ENCODE data around the gene RTN4IP1. TPM values are rescaled to one million over a fixed set of nuclear protein-coding genes. Genes with fewer than 3 reads are reported as not detected.
A peak's percentile ranks its signal among the peaks of the same experiment; 100 is the strongest.
"Not testable (repeated sequence)": the region's sequence is repeated elsewhere in the genome, so short reads cannot be mapped to it uniquely, and the experiment has no call there.

Gene RTN4IP1
- total and polyA plus RNA-seq, 9 of the 15 experiments (the other 6 are each of a cell fraction or from before 2014, with no cell fraction given) = 17.9 to 46.0 (median 22.2) TPM

DNA sequence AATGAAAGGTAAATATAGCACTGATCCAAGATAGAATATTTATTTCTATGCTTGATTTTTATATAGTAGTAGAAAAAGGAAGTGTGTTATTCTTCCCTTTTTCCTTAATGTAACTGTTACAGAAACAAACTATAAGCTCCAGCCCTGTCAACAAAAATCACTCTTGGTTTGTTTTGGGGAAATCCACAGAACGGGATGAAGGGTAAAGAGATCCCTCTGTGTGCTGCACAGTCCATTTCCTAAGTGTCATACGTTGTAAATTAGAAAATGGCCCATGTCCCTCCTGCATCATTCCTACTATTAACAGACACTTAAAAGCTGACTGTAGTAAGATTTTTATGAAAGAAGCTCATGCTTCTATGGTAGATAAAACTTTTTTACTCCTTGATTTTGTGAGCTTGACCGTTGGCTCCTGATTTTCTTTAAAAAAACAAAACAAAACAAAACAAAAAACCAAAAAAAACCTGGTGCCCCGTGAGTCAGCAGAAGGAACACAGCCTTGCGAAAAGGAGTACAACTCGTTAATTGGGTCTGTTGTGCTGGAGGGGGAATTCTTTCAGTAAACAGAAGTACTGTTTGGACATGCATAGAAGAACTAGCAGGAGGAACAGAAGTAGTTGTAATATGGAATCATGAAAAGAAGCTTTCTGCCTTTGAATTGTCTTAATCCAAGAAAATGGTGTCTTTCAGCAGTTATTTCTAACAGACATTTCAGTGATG is 67.5 kb downstream of the RTN4IP1 start:
- Histone ChIP-seq H3K79me2 (ENCODE audit: control insufficient read depth, insufficient read depth, low read length) (no peaks in the 10 kb centered on the region), H3K4me3 (no peak overlapping the region), H2AFZ (ENCODE audit: low read depth, low read length) (no peak overlapping the region), H3K9ac (ENCODE audit: insufficient read depth in 1 of 2, low read depth in 2 of 2, low read length in 2 of 2) (no peak overlapping the region), H3K27me3 (ENCODE audit: control insufficient read depth in 2 of 2, insufficient read depth in 2 of 2, low read length in 2 of 2) (no peaks in the 10 kb centered on the region), H3K9me1 (ENCODE audit: control insufficient read depth, insufficient read depth, low read length) (no peaks in the 10 kb centered on the region), H3K4me2 (ENCODE audit: insufficient read depth, low read length) (no peak overlapping the region), H3K36me3 (ENCODE audit: control insufficient read depth, insufficient read depth, low read length) (no peaks in the 10 kb centered on the region), H3K4me1 (replicated peaks in 1 of 2; ENCODE audit: control insufficient read depth in 2 of 2, insufficient read depth in 2 of 2, low read length in 2 of 2) (no peaks in the 10 kb centered on the region), H4K20me1 (replicated peaks; ENCODE audit: control insufficient read depth, insufficient read depth, low read length) (no peaks in the 10 kb centered on the region), H3K9me3 (replicated peaks; ENCODE audit: control insufficient read depth, insufficient read depth, low read depth, low read length) (no peaks in the 10 kb centered on the region), H3K27ac (ENCODE audit: extremely low read depth, low read depth, low read length) (no peak overlapping the region)
- no TSS peak for BruUV-seq (replicated peaks)
- WGBS (ENCODE audit: insufficient coverage, low coverage, missing lambda C conversion rate) = 26% methylated on average over 6 of the region's 6 CpGs
- FAIRE-seq (no peak), DNase-seq (ENCODE audit: extremely low read depth in 1 of 4, low spot score in 3 of 4) (no peak), ATAC-seq (no peak)
- ChIA-PET CTCF (ENCODE audit: low intra/inter-chr PET ratio) (no interaction called here), POLR2A (no interaction called here)
- TF ChIP-seq NFE2 (IDR thresholded peaks at IDR 0.05; ENCODE audit: low read depth) (0 out of 2 replicates have a peak, but pooled peaks have one; percentile 13), CAMTA2 (CRISPR knock-in tag; conservative IDR thresholded peaks at IDR 0.05) (no peak), BRCA1 (IDR thresholded peaks at IDR 0.05) (no peak), BRCA1 (CRISPR knock-in tag; IDR thresholded peaks at IDR 0.05) (no peak)
- intact Hi-C loops (cut with micrococcal nuclease) (no loop called here), in situ Hi-C loops (cut with MboI) (loop anchor here (25.0 kb wide), 1 partner anchor 425 kb away; no protein-coding TSS in a partner anchor)

- no peak overlapping the region for H3K4me2 ChIP-seq (ENCODE audit: insufficient read depth, low read length)
- H3K9me1 ChIP-seq (ENCODE audit: control insufficient read depth, insufficient read depth, low read length) = no peaks in the 10 kb centered on the region
- no peak overlapping the region for H3K27ac ChIP-seq (ENCODE audit: extremely low read depth, low read depth, low read length)
- no peak overlapping the region for H3K9ac ChIP-seq (ENCODE audit: insufficient read depth in 1 of 2, low read depth in 2 of 2, low read length in 2 of 2)
- intact Hi-C loops (cut with micrococcal nuclease) (no loop called here), in situ Hi-C loops (cut with MboI) (loop anchor here (25.0 kb wide), 1 partner anchor 426 kb away; no protein-coding TSS in a partner anchor)
- no peaks in the 10 kb centered on the region for H4K20me1 ChIP-seq (replicated peaks; ENCODE audit: control insufficient read depth, insufficient read depth, low read length)
- no peaks in the 10 kb centered on the region for H3K9me3 ChIP-seq (replicated peaks; ENCODE audit: control insufficient read depth, insufficient read depth, low read depth, low read length)
- no peaks in the 10 kb centered on the region for H3K4me1 ChIP-seq (replicated peaks in 1 of 2; ENCODE audit: control insufficient read depth in 2 of 2, insufficient read depth in 2 of 2, low read length in 2 of 2)
- WGBS (ENCODE audit: insufficient coverage, low coverage, missing lambda C conversion rate) = 47% methylated on average over 7 of the region's 7 CpGs
- CTCF ChIA-PET (ENCODE audit: low intra/inter-chr PET ratio) = no interaction called here
- no peaks in the 10 kb centered on the region for H3K27me3 ChIP-seq (ENCODE audit: control insufficient read depth in 2 of 2, insufficient read depth in 2 of 2, low read length in 2 of 2)
- DNase-seq (ENCODE audit: extremely low read depth in 1 of 4, low spot score in 3 of 4) (no peak), FAIRE-seq (no peak), ATAC-seq (no peak)
- no peak overlapping the region for H2AFZ ChIP-seq (ENCODE audit: low read depth, low read length)
- POLR2A ChIA-PET = no interaction called here
- no peaks in the 10 kb centered on the region for H3K36me3 ChIP-seq (ENCODE audit: control insufficient read depth, insufficient read depth, low read length)
- TF ChIP-seq, protein P1, sequence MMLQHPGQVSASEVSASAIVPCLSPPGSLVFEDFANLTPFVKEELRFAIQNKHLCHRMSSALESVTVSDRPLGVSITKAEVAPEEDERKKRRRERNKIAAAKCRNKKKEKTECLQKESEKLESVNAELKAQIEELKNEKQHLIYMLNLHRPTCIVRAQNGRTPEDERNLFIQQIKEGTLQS (IDR thresholded peaks at IDR 0.05) = peak; percentile 38; the same call in 1 of the 2 replicates
- TF ChIP-seq, protein P1 (CRISPR knock-in tag; conservative IDR thresholded peaks at IDR 0.05) = no peak
- no peak for TF ChIP-seq NFIX (CRISPR knock-in tag; IDR thresholded peaks at IDR 0.05; ENCODE audit: low read depth)
- H3K4me3 ChIP-seq = no peak overlapping the region
- BruUV-seq (replicated peaks) = no TSS peak
- H3K79me2 ChIP-seq (ENCODE audit: control insufficient read depth, insufficient read depth, low read length) = no peaks in the 10 kb centered on the region
Measured at GRCh38 chr6:106560996-106561685, 68.2 kb downstream of the RTN4IP1 start.

- H4K20me1 ChIP-seq (replicated peaks; ENCODE audit: control insufficient read depth, insufficient read depth, low read length); intact Hi-C loops (cut with micrococcal nuclease); H3K9me1 ChIP-seq (ENCODE audit: control insufficient read depth, insufficient read depth, low read length); FAIRE-seq; H3K4me3 ChIP-seq; H3K9me3 ChIP-seq (replicated peaks; ENCODE audit: control insufficient read depth, insufficient read depth, low read depth, low read length); BruUV-seq (replicated peaks); H3K36me3 ChIP-seq (ENCODE audit: control insufficient read depth, insufficient read depth, low read length); ATAC-seq; H3K27me3 ChIP-seq (ENCODE audit: control insufficient read depth in 2 of 2, insufficient read depth in 2 of 2, low read length in 2 of 2); H3K79me2 ChIP-seq (ENCODE audit: control insufficient read depth, insufficient read depth, low read length); DNase-seq (ENCODE audit: extremely low read depth in 1 of 4, low spot score in 3 of 4); H2AFZ ChIP-seq (ENCODE audit: low read depth, low read length); CTCF ChIA-PET (ENCODE audit: low intra/inter-chr PET ratio); H3K4me1 ChIP-seq (replicated peaks in 1 of 2; ENCODE audit: control insufficient read depth in 2 of 2, insufficient read depth in 2 of 2, low read length in 2 of 2); H3K27ac ChIP-seq (ENCODE audit: extremely low read depth, low read depth, low read length); H3K9ac ChIP-seq (ENCODE audit: insufficient read depth in 1 of 2, low read depth in 2 of 2, low read length in 2 of 2); H3K4me2 ChIP-seq (ENCODE audit: insufficient read depth, low read length): not testable (repeated sequence)
- POLR2A ChIA-PET = interaction anchor here (0.7 kb wide), 1 partner anchor 34 kb away, joined by 3 read pairs; no protein-coding TSS in a partner anchor
- 44% methylated on average over 5 of the region's 5 CpGs for WGBS (ENCODE audit: insufficient coverage, low coverage, missing lambda C conversion rate)
- in situ Hi-C loops (cut with MboI) = loop anchor here (25.0 kb wide), 1 partner anchor 428 kb away; no protein-coding TSS in a partner anchor
Measured at GRCh38 chr6:106559659-106560058, 69.6 kb downstream of the RTN4IP1 start.

Measured in K562 (cell line).